ENCODE data around the gene EXOC4. TPM values are rescaled to one million over a fixed set of nuclear protein-coding genes. Genes with fewer than 3 reads are reported as not detected.

Gene EXOC4
- total RNA-seq, 2 experiments from 2014 or later: 58.0 to 59.9 TPM

DNA sequence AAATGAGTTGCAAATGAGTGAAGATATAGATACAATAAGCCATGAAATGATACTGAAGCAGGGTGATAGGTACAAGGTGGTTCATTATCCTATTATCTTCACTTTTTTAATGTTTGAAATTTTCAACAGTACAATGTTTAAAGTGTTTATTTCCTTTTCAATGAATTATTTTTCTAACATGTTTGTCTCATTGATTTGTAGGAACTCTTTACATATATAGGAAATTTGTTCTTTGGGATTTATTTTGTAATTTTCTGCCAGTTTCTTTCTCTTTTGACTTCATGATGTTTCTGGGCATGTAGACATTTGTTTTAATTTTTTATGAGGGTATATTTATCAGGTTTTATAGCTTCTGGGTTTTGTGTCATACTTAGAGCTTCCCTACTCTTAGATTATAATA is 108.9 kb downstream of the EXOC4 start:
- CTCF ChIA-PET: no interaction called here
- intact Hi-C loops (cut with DNase I, micrococcal nuclease): no loop called here

DNA sequence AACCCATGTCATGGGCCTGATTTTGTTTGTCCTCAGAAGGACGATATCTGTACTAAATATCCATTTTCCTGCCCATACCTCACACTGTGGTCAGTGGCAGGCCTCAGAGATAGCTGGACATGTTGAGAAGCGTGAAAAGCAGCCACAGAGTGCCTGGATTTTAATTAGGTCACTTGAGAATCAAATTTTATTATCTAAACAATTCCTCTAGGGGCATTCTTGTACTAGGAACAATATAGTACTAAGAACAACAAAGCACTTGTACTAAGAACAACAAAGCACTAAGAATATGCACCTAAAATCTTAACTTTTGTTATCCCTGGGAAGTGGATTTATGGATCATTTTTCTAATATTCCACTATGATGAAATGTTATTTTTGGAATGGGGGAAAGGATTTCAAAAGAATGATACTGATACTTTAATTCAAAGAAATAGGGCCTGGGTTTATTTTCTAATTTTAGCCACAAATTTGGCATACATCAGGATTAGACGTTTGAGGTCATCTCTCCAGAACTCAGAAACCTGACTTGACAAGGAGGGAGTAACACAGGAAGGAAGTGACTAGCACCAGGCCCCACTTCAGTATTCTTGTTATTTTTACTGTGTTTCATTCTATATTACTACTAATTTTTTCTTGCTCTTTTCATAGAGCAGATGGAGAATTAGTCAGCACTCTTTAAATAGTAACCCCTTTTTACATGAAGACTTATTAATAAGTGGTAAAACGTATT is 112.2 kb downstream of the EXOC4 start:
- peak in 1 of 14 experiments; percentile 2 for DNase-seq
- ATAC-seq (ENCODE audit: poor library complexity): no peak
- Mint-ChIP-seq H3K9me3 (no peaks in the 10 kb centered on the region), H3K4me1 (ENCODE audit: low read depth) (peaks cover 23% of the 10 kb centered on the region), H3K27ac (no peak overlapping the region), H3K4me3 (no peak overlapping the region), H3K27me3 (no peaks in the 10 kb centered on the region), H3K36me3 (ENCODE audit: low read depth) (peaks cover 18% of the 10 kb centered on the region)
- H3K27ac ChIP-seq (ENCODE audit: low read depth in 1 of 2, low read length in 2 of 2): no peak overlapping the region
- intact Hi-C loops (cut with DNase I, micrococcal nuclease): no loop called here
- POLR2A ChIA-PET: no interaction called here
- H3K4me1 ChIP-seq (ENCODE audit: insufficient read depth, low read length): peaks cover 5% of the 10 kb centered on the region
- CTCF ChIA-PET: no interaction called here
- H3K27me3 ChIP-seq (ENCODE audit: control insufficient read depth in 1 of 2, insufficient read depth in 2 of 2, low read length in 2 of 2): no peaks in the 10 kb centered on the region
- H3K9me3 ChIP-seq (ENCODE audit: control insufficient read depth in 1 of 2, insufficient read depth in 1 of 2, low read length in 2 of 2): no peaks in the 10 kb centered on the region
- H3K4me3 ChIP-seq (ENCODE audit: low read length): no peak overlapping the region
- no peaks in the 10 kb centered on the region for H3K36me3 ChIP-seq (ENCODE audit: insufficient read depth, low read length)
- TF ChIP-seq, protein P1, sequence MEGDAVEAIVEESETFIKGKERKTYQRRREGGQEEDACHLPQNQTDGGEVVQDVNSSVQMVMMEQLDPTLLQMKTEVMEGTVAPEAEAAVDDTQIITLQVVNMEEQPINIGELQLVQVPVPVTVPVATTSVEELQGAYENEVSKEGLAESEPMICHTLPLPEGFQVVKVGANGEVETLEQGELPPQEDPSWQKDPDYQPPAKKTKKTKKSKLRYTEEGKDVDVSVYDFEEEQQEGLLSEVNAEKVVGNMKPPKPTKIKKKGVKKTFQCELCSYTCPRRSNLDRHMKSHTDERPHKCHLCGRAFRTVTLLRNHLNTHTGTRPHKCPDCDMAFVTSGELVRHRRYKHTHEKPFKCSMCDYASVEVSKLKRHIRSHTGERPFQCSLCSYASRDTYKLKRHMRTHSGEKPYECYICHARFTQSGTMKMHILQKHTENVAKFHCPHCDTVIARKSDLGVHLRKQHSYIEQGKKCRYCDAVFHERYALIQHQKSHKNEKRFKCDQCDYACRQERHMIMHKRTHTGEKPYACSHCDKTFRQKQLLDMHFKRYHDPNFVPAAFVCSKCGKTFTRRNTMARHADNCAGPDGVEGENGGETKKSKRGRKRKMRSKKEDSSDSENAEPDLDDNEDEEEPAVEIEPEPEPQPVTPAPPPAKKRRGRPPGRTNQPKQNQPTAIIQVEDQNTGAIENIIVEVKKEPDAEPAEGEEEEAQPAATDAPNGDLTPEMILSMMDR (IDR thresholded peaks at IDR 0.05): no peak

More for the DNA sequence above, 108.9 kb downstream of the EXOC4 start:
- ATAC-seq (ENCODE audit: poor library complexity) (no peak), DNase-seq (no peak)
- no peaks in the 10 kb centered on the region for H3K27me3 Mint-ChIP-seq
- H3K9me3 Mint-ChIP-seq: no peaks in the 10 kb centered on the region
- TF ChIP-seq, protein P1 (IDR thresholded peaks at IDR 0.05): no peak
- no peak overlapping the region for H3K4me3 ChIP-seq (ENCODE audit: low read length)
- H3K36me3 Mint-ChIP-seq (ENCODE audit: low read depth): peaks cover 51% of the 10 kb centered on the region
- no peak overlapping the region for H3K27ac Mint-ChIP-seq
- peaks cover 10% of the 10 kb centered on the region for H3K4me1 Mint-ChIP-seq (ENCODE audit: low read depth)
- peaks cover 4% of the 10 kb centered on the region for H3K36me3 ChIP-seq (ENCODE audit: insufficient read depth, low read length)
- H3K4me3 Mint-ChIP-seq: no peak overlapping the region
- H3K4me1 ChIP-seq (ENCODE audit: insufficient read depth, low read length): peaks cover 5% of the 10 kb centered on the region
- H3K9me3 ChIP-seq (ENCODE audit: control insufficient read depth in 1 of 2, insufficient read depth in 1 of 2, low read length in 2 of 2): no peaks in the 10 kb centered on the region
- POLR2A ChIA-PET: no interaction called here
- H3K27me3 ChIP-seq (ENCODE audit: control insufficient read depth in 1 of 2, insufficient read depth in 2 of 2, low read length in 2 of 2): no peaks in the 10 kb centered on the region
- no peak overlapping the region for H3K27ac ChIP-seq (ENCODE audit: low read depth in 1 of 2, low read length in 2 of 2)

DNA sequence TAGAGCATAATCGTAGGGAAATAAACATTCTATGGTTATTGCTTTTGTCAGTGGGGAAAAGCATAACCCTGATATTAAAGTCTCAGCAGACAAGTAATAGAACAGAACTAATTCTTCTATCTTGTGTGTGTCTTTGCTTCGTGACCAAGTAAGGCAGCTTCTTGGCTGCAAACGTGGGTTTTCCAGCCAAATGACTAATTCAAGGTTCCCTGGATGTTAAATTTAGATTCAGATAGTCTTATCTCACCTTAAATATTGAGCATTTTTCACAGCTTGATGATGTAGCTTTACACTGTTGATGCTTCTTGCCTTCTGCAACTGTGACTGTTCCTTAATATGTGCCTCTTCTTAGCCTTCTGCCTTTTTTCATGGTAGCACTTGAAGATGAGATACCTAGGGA is 113.0 kb downstream of the EXOC4 start:
- intact Hi-C loops (cut with DNase I, micrococcal nuclease): no loop called here
- DNase-seq (no peak), ATAC-seq (ENCODE audit: poor library complexity) (no peak)
- H3K27ac Mint-ChIP-seq: no peak overlapping the region
- no peaks in the 10 kb centered on the region for H3K27me3 Mint-ChIP-seq
- Histone ChIP-seq H3K4me3 (ENCODE audit: low read length) (no peak overlapping the region), H3K36me3 (ENCODE audit: insufficient read depth, low read length) (no peaks in the 10 kb centered on the region), H3K9me3 (ENCODE audit: control insufficient read depth in 1 of 2, insufficient read depth in 1 of 2, low read length in 2 of 2) (no peaks in the 10 kb centered on the region), H3K4me1 (ENCODE audit: insufficient read depth, low read length) (peaks cover 5% of the 10 kb centered on the region), H3K27ac (ENCODE audit: low read depth in 1 of 2, low read length in 2 of 2) (no peak overlapping the region), H3K27me3 (ENCODE audit: control insufficient read depth in 1 of 2, insufficient read depth in 2 of 2, low read length in 2 of 2) (no peaks in the 10 kb centered on the region)
- no peak overlapping the region for H3K4me3 Mint-ChIP-seq
- no peaks in the 10 kb centered on the region for H3K9me3 Mint-ChIP-seq
- peaks cover 13% of the 10 kb centered on the region for H3K36me3 Mint-ChIP-seq (ENCODE audit: low read depth)
- ChIA-PET CTCF (no interaction called here), POLR2A (no interaction called here)
- peaks cover 23% of the 10 kb centered on the region for H3K4me1 Mint-ChIP-seq (ENCODE audit: low read depth)
- TF ChIP-seq, protein P1 (IDR thresholded peaks at IDR 0.05): no peak
